Memory B cell (primary cell): Measurements from ENCODE around the gene C6orf136.

Experiments
- ATAC-seq: fragments of 150-1000 bp; cut with Tn5 transposase; 2 replicates; pipeline ENCODE4 v1.10.0; 2021; ENCODE audit warnings: low read depth, mild to moderate bottlenecking, moderate library complexity
- DNase-seq, 2 donors: peaks; one replicate each; pipeline ENCODE4 v3.0.0; 2022; ENCODE audit warnings: low spot score in 2 of 2
- H3K27ac Mint-ChIP-seq: one replicate; pipeline ENCODE4 v1.8.0; 2022; ENCODE audit warnings: mild to moderate bottlenecking, moderate library complexity, mixed read lengths
- H3K27me3 Mint-ChIP-seq: one replicate; pipeline ENCODE4 v1.8.0; 2022; ENCODE audit warnings: mixed read lengths
- H3K36me3 Mint-ChIP-seq: one replicate; pipeline ENCODE4 v1.8.0; 2022; ENCODE audit warnings: mild to moderate bottlenecking, mixed read lengths
- H3K4me1 Mint-ChIP-seq: one replicate; pipeline ENCODE4 v1.8.0; 2022; ENCODE audit warnings: mixed read lengths
- H3K4me3 Mint-ChIP-seq: one replicate; pipeline ENCODE4 v1.8.0; 2022; ENCODE audit warnings: mild to moderate bottlenecking, moderate library complexity, mixed read lengths
- H3K9me3 Mint-ChIP-seq: one replicate; pipeline ENCODE4 v1.8.0; 2022; ENCODE audit warnings: mixed read lengths

The C6orf136 gene

GRCh38 chr6:30626484-30627366 is 20.2 kb upstream of the C6orf136 start, which contains the start of gene ATAT1:
ATAT1 (plus strand) TSS chr6:30626874.
- DNase-seq (peak; percentile 80 to 87), ATAC-seq (peak; percentile 100)
- H3K27me3 Mint-ChIP-seq, result no peaks in the 10 kb centered on the region
- peaks cover 25% of the 10 kb centered on the region for H3K36me3 Mint-ChIP-seq
- peak within 1 kb of the TSS; percentile 90 for H3K27ac Mint-ChIP-seq
- no peaks in the 10 kb centered on the region for H3K9me3 Mint-ChIP-seq
- peaks cover 23% of the 10 kb centered on the region for H3K4me1 Mint-ChIP-seq
- H3K4me3 Mint-ChIP-seq, result peak within 1 kb of the TSS; percentile 92

- no peak overlapping the region for H3K4me3 Mint-ChIP-seq
- peak overlapping the region; percentile 19 for H3K27ac Mint-ChIP-seq
- H3K27me3 Mint-ChIP-seq, result no peaks in the 10 kb centered on the region
- no peaks in the 10 kb centered on the region for H3K9me3 Mint-ChIP-seq
- DNase-seq, result no peak
- ATAC-seq, result no peak
- H3K36me3 Mint-ChIP-seq, result peaks cover 16% of the 10 kb centered on the region
- H3K4me1 Mint-ChIP-seq, result peaks cover 5% of the 10 kb centered on the region
These were observed 11.1 kb upstream of the C6orf136 start for GRCh38 chr6:30635834-30636233.

GRCh38 chr6:30640481-30640880 is 6.5 kb upstream of the C6orf136 start:
- H3K27me3 Mint-ChIP-seq, result no peaks in the 10 kb centered on the region
- H3K4me3 Mint-ChIP-seq, result no peak overlapping the region
- H3K4me1 Mint-ChIP-seq, result peaks cover 7% of the 10 kb centered on the region
- no peaks in the 10 kb centered on the region for H3K9me3 Mint-ChIP-seq
- H3K27ac Mint-ChIP-seq, result no peak overlapping the region
- H3K36me3 Mint-ChIP-seq, result peaks cover 12% of the 10 kb centered on the region
- ATAC-seq, result no peak
- no peak for DNase-seq

- DNase-seq (no peak), ATAC-seq (no peak)
- H3K36me3 Mint-ChIP-seq, result peaks cover 12% of the 10 kb centered on the region
- peaks cover 12% of the 10 kb centered on the region for H3K4me1 Mint-ChIP-seq
- no peak overlapping the region for H3K27ac Mint-ChIP-seq
- no peaks in the 10 kb centered on the region for H3K27me3 Mint-ChIP-seq
- H3K4me3 Mint-ChIP-seq, result no peak overlapping the region
- H3K9me3 Mint-ChIP-seq, result no peaks in the 10 kb centered on the region
These were observed 5.9 kb upstream of the C6orf136 start for GRCh38 chr6:30641048-30641447.

GRCh38 chr6:30643656-30644055 is 3.3 kb upstream of the C6orf136 start:
- Mint-ChIP-seq H3K9me3 (no peaks in the 10 kb centered on the region), H3K27ac (peak overlapping the region; percentile 17), H3K36me3 (peaks cover 12% of the 10 kb centered on the region), H3K27me3 (no peaks in the 10 kb centered on the region), H3K4me1 (peaks cover 21% of the 10 kb centered on the region), H3K4me3 (no peak overlapping the region)
- ATAC-seq, result no peak
- DNase-seq, result no peak

GRCh38 chr6:30644769-30645168 is 2.2 kb upstream of the C6orf136 start:
- peaks cover 12% of the 10 kb centered on the region for H3K36me3 Mint-ChIP-seq
- DNase-seq (no peak), ATAC-seq (no peak)
- no peak overlapping the region for H3K27ac Mint-ChIP-seq
- H3K27me3 Mint-ChIP-seq, result no peaks in the 10 kb centered on the region
- no peak overlapping the region for H3K4me3 Mint-ChIP-seq
- H3K9me3 Mint-ChIP-seq, result no peaks in the 10 kb centered on the region
- H3K4me1 Mint-ChIP-seq, result peaks cover 21% of the 10 kb centered on the region

- Mint-ChIP-seq H3K9me3 (no peaks in the 10 kb centered on the region), H3K4me3 (no peak overlapping the region), H3K4me1 (peaks cover 23% of the 10 kb centered on the region), H3K27ac (peak overlapping the region; percentile 88), H3K36me3 (peaks cover 11% of the 10 kb centered on the region), H3K27me3 (no peaks in the 10 kb centered on the region)
- DNase-seq (no peak), ATAC-seq (no peak)
These were observed 944 bp upstream of the C6orf136 start for GRCh38 chr6:30645989-30646388.

GRCh38 chr6:30647242-30648116 is 546 bp downstream of the C6orf136 start:
- peaks cover 24% of the 10 kb centered on the region for H3K4me1 Mint-ChIP-seq
- ATAC-seq, result peak; percentile 69
- DNase-seq, result peak; percentile 64 to 73
- peak overlapping the region; percentile 93 for H3K4me3 Mint-ChIP-seq
- H3K27ac Mint-ChIP-seq, result peak overlapping the region; percentile 88
- H3K9me3 Mint-ChIP-seq, result no peaks in the 10 kb centered on the region
- H3K36me3 Mint-ChIP-seq, result peaks cover 10% of the 10 kb centered on the region
- no peaks in the 10 kb centered on the region for H3K27me3 Mint-ChIP-seq

- peaks cover 14% of the 10 kb centered on the region for H3K4me1 Mint-ChIP-seq
- peaks cover 20% of the 10 kb centered on the region for H3K36me3 Mint-ChIP-seq
- peak overlapping the region; percentile 67 for H3K27ac Mint-ChIP-seq
- ATAC-seq, result no peak
- H3K27me3 Mint-ChIP-seq, result no peaks in the 10 kb centered on the region
- DNase-seq, result no peak
- no peak overlapping the region for H3K4me3 Mint-ChIP-seq
- H3K9me3 Mint-ChIP-seq, result no peaks in the 10 kb centered on the region
These were observed 4.2 kb downstream of the C6orf136 start for GRCh38 chr6:30651143-30651542.

GRCh38 chr6:30654798-30655742 is 8.1 kb downstream of the C6orf136 start:
- Mint-ChIP-seq H3K4me1 (peaks cover 5% of the 10 kb centered on the region), H3K27ac (peak overlapping the region; percentile 35)

GRCh38 chr6:30655743-30656094 is 8.8 kb downstream of the C6orf136 start:
- Mint-ChIP-seq H3K27ac (no peak overlapping the region), H3K4me3 (no peak overlapping the region), H3K27me3 (no peaks in the 10 kb centered on the region), H3K36me3 (peaks cover 41% of the 10 kb centered on the region), H3K4me1 (peaks cover 5% of the 10 kb centered on the region), H3K9me3 (no peaks in the 10 kb centered on the region)
- ATAC-seq, result no peak
- DNase-seq, result no peak

More at GRCh38 chr6:30654798-30655742, 8.1 kb downstream of the C6orf136 start:
- Mint-ChIP-seq H3K9me3 (no peaks in the 10 kb centered on the region), H3K4me3 (no peak overlapping the region), H3K27me3 (no peaks in the 10 kb centered on the region), H3K36me3 (peaks cover 39% of the 10 kb centered on the region)
- DNase-seq (no peak), ATAC-seq (no peak)

GRCh38 chr6:30656513-30656912 is 9.6 kb downstream of the C6orf136 start:
- H3K27me3 Mint-ChIP-seq, result no peaks in the 10 kb centered on the region
- peaks cover 43% of the 10 kb centered on the region for H3K36me3 Mint-ChIP-seq
- H3K27ac Mint-ChIP-seq, result no peak overlapping the region
- H3K9me3 Mint-ChIP-seq, result no peaks in the 10 kb centered on the region
- ATAC-seq, result no peak
- no peak for DNase-seq
- H3K4me1 Mint-ChIP-seq, result no peaks in the 10 kb centered on the region
- H3K4me3 Mint-ChIP-seq, result no peak overlapping the region

- Mint-ChIP-seq H3K4me1 (no peaks in the 10 kb centered on the region), H3K27me3 (no peaks in the 10 kb centered on the region), H3K27ac (peak overlapping the region; percentile 22), H3K9me3 (no peaks in the 10 kb centered on the region), H3K36me3 (peaks cover 49% of the 10 kb centered on the region), H3K4me3 (no peak overlapping the region)
- ATAC-seq (no peak), DNase-seq (no peak)
These were observed 10.5 kb downstream of the C6orf136 start for GRCh38 chr6:30657454-30657853.
